NCI-H460 (cell line): Measurements from ENCODE around the gene SEMA5B. TPM values are rescaled to one million over a fixed set of nuclear protein-coding genes. Genes with fewer than 3 reads are reported as not detected.

ENCODE experiments used
- DNase-seq: peaks from one replicate; pipeline ENCODE4 v3.0.0-alpha.2; 2016; ENCODE audit warnings: low read depth; ENCODE audit errors: extremely low read depth
- total RNA-seq: library from RNA; depleted of rRNA; stranded (reverse); fragments of >200 nt; shearing (Covaris generic); gene quantifications from 2 replicates; pipeline ENCODE4 v1.2.3, GENCODE V29; 2014

The SEMA5B gene
- total RNA-seq, 1 experiment from 2014 or later = 0.07 TPM

DNA sequence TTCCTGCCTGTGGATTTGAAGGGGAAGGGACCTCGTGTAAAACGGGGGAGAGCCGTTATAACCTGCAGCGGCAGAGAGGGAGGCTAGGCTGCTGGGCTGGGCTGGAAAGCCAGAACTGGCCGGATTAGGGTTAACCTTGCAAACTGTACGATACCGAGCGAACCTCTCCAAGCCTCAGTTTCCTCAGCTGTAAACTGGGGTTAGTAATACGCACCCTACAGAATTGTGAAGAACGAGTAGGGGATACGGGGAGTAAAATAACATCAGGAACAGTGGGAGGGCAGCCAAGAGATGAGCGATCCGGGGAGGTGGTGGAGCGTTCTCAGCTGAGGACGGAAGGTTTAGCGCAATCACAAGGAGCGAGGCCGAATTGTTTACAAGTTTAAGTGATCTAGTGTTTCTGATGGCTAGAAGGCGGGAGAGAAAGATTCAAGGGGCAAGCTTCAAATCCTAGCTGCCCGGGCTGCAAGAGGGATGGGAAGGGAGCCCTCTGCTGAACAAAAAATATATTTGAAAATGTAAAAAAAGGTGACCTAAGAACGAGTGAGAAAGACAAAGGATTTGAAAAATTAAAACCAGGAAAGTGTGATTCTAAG is 768 bp upstream of the SEMA5B start:
- peak; percentile 12 for DNase-seq

DNA sequence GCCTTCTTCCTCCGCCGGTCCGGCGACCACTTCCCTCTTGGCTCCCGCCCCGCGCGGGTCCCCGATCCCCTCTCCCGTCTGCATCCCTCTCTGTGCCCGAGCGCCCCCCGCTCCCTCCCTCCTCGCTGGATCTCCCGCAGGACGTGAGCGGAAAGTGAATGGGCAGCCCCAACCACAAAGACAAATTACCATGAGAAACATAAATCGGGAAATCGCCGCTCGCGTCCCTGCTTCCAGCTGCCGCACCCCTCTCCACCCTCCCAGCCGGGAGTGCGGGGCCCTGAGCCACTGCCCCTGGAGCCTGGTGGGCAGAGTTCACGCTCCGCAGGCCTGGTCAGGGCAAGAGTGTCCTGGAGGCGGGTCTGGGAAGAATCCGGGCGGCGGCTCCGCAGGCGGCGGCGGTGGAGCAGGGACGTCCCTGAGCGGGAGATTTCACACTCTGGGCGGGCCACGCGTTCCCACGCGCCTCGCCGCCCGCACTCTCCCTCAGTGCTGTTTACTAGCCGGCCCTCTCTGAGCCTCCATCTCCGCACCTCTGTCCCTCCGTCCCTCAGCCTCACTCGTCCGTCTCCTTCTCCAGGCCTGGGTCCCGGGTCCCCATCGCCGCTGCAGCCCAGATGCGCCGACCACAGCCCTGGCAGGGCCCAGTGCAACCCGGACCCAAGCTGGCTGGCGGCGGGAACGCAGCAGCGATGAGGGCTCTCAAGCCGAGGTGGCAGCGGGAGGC is 835 bp downstream of the SEMA5B start:
- DNase-seq = no peak

DNA sequence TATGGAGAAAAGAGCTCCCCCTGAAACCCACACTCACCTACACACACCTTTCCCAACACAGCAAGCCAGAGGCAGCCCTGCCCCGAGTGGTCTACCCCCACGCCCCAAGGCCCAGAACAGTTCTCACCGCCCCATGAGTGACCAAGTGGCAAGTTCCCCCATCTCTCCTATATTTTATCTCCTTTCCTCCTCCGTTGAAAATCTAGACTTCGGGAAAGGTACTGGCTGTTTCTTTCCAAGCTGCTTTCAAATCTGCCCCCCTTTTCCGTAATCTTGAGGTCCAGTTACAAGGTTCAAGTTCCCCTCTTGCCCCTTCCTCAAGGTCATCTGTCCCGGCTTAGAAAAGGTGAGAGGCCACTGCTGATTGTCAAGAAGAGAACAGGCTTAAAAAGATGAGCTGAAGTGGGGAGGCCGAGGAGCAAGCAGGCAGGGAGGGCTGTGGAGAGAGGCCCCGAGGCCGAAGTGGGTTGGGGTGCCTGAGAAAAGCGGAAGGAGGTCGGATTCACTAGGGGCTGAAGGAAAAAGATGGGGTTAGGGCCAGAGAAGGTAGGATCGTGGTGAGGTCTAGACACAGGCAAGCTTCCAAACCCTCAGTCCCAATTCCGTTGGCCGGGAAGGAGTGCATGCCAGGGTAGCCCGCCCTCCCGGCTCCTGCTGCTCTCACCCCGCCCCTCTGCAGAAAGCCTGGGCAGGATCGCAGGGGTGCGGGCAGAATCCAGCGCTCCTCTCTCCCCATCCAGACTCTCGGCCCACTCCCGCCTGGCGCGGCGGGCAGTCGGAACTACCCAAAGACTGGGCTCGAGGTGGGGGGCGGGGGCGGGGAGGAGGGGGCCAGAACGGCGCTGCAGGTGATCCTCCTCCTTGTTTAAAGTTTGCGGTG is 1.7 kb downstream of the SEMA5B start:
- no peak for DNase-seq

DNA sequence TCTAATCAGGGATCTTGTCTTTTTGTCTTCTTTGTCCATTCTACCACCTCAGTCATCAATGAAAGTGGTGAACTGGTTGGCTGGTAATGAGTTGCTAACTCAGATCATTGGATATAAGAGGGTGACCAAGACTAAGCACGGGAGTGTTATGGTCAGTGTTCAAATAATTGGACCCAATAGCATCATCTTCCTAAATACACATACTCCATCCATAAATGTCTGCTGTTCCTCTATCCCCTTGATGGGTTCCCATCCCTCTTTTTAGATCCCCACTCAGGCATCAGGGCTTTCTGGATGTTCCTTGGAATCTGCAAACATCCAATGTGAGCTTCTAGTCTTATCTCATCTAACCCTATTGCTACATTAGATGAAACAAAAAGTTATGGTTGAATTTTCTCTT is 3.5 kb downstream of the SEMA5B start:
- DNase-seq = no peak

DNA sequence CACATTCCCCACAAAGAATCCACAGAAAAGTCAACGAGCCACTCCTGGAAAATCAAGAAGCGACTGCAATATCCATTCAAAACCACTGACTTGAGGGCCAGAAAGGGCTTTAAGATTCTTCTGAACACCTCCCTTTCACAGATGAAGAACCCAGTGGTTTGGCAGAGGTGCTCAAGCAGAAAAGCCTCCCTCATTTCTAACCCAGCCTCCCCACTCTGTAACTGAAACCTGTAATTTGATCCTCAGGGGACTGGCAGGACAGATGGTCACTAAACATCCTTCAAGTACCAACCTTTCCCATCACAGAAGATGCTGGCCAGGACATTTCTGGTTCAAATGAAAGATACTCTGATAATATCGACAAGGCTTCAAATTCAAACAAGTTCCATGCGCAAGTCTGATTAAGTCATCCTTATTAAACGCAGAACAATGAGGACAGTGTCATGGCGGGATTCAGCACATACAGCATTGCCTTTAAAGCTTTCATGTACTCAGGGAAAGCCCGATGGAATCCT is 5.5 kb downstream of the SEMA5B start:
- no peak for DNase-seq

DNA sequence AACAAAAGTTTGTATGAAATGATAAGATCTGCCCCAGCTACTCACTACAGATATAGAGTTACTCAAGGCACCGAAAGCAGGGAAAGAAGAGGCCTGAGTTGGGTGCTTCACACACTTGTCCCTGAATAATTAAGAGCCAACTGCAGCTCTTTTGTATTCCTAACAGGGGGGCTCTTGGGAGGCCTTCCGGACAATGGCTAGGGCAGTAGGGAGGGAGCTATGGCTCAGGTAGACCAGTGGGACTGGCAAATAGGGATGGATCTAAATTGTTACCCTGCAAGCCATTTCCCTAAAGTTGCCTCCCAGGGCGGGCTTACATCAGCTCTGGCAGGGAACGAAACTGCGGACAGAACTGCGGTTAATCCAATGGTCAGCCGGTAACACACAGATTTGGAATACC is 6.2 kb downstream of the SEMA5B start:
- no peak for DNase-seq

DNA sequence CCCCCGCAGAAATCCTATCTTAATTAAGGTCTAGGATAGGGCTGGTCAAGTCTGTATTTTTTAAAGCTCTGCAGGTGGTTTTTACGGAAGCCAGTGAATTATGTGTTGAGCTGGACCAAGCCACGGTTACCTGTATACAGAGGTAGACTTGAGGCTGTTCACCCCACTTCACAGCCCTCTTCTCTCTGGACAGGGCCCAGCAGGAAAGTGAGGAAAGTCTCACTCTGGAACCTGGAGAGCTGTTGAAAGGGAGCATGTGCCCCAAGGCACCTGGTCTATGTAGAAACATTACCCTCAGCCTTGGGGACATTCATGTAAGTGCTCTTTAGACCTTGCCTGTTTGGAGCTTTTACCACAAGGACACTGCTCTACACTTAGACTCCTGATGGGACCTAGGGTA is 6.9 kb downstream of the SEMA5B start:
- no peak for DNase-seq

DNA sequence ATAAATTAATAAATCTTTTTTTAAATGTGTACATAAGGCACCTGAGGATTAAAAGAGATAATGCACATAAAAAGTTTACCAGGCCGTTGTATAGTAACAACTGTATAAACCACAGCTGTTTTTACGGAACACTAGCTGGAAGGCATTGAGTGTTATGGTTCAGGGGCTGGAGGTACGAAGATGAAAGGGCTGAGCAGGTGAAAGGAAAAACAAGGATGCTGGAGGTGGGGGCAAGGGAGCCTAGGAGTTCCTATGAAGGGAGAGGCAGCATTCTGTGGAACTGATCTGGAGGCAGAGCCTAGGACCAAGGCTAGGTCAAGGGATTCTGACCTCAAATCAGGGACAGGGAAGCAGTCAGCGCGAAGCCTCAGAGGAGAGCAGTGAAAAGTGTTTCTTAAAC is 8.0 kb downstream of the SEMA5B start:
- no peak for DNase-seq

DNA sequence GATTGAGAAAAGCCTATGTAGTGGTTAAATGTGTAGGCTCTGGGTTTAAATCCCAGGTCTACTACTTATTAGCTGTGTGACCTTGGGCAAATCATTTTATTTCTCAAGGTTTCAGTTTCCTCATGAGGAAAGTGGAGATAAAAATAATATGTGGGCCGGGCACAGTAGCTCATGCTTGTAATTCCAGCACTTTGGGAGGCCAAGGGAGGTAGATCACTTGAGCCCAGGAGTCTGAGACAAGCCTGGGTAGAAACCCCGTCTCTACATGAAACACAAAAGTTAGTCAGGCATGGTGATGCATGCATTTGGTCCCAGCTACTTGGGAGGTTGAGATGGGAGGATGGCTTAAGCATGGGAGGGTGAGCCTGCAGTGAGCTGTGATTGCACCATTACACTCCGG is 8.4 kb downstream of the SEMA5B start:
- DNase-seq = no peak

DNA sequence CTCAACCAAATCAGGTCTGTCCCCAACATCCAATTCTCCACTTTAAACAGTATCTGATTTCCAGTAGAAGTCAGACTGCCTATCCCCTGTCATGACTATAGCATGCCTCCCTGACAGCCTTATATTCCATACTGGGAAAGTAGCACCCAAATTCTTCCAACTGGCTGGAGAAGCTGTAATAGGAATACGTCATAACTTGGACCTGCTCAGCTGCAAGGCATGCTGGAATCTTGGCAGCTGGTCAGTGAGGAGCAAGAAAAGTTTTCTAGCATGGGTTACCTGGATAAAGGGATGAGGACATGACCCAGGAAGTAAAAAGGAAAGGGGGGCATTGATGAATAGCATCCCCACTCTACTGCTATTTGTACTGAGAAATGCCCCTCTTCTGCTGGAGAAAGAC is 8.9 kb downstream of the SEMA5B start:
- no peak for DNase-seq

DNA sequence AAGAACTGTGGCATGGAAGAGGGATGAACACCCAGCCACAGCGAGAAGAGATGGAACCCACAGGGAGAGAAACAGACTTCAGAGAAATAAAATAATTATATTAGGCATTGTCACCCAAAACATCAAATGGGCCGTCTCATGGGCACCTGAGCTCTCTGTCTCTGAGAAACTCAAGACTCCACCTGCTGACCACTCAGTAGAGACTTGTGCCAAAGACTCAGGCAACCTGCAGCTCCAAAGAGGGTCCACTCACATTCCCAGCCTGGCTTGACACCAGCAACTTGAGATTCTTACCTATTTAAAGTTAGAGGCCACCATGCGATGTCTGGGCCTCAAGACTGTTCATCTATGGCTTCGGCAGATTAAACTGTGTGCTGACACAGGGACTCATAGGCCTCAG is 12.0 kb downstream of the SEMA5B start:
- no peak for DNase-seq

DNA sequence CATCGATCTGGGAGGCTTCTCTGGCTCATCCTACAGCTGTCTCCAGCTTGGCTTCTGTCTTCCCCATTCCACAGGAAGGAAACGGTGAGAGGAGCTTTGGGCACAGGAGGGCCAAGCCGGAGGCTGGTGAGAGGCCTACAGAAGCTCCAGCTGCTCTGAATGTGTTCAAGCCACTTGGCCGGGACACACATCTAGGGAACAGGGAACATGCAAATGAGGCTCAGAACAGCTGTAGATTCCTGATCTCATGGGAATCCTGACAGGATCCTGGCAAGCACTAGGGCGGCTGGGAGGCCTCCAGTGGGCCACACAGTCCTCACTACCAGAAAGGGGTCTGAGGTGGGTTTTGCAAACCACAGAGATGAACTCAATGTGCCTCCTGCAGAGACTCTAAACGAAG is 13.7 kb downstream of the SEMA5B start:
- no peak for DNase-seq

DNA sequence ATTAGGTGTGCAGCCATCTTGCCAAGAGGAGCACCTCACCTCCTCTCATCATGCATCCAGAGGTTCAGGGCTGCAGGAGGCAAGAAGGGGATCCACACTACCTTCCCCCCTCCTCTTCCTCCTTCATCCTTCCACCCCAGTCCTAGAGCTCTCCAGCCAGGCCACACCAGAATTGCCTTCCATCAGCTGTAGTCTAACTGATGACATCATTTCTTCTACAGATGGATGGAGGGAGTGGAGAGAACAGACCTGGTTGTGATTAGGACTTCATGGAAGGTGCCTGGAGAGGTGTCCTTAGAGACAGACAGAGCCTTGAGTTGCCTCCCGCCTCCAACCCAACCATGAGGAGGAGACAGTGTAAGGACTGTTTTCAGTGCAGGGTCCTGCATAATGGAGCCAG is 14.9 kb downstream of the SEMA5B start:
- DNase-seq = no peak

DNA sequence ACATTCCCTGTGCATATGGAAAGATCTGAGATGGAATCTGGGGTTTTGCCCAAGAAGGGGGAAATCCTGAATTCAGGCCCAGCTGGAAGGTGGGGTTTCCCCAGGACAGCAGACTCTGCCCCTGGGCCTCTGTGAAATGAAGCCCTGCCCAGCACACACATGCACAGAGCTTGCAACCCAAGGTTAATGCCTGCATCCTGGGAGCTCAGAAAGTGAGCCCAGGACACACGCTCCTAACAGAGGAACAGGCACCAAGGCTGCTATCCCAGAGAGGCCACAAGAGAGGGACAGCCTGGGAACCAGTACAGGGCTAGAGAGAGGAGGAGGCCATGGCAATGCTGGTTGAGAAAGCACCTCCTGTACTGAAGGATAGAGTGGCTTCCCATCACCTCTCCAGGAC is 16.1 kb downstream of the SEMA5B start:
- DNase-seq = no peak

DNA sequence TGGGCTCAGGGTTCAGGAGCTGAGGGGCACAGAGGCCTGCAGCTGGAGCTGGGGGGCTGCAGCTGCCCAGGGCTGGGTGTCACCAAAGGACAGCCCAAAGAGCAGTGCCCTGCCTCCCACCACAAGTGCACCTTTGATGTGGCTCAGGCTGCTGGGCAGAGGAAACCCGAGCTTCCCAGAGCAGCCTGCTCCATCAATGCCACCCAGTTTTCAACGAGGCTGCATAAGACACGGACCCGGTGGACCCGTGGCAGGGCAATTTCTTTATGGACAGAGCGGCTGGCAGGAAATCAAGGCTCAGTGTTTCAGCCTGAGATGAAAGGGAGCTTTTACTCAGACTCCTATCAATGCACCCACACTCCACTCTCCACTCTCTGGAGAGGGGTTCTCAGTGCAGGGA is 18.7 kb downstream of the SEMA5B start:
- DNase-seq = no peak

DNA sequence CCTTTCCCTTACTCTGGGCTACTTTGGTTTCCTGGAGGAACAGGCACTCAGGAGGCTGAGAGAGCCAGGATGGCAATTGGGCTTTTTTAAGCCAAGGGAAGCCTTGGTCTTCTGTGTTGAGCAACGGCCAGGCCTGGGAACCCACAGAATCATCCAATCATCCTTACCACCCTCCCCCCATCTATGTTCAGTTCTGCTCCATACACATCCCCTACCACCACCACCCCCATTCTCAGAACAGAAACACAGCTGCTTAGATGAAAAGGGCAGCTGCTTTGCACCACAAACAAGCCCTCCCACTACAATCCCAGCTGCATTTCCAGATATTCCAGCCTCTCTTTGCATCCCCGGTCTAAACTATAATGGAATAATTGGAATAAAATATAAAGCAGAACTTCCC is 21.0 kb downstream of the SEMA5B start:
- DNase-seq = no peak

DNA sequence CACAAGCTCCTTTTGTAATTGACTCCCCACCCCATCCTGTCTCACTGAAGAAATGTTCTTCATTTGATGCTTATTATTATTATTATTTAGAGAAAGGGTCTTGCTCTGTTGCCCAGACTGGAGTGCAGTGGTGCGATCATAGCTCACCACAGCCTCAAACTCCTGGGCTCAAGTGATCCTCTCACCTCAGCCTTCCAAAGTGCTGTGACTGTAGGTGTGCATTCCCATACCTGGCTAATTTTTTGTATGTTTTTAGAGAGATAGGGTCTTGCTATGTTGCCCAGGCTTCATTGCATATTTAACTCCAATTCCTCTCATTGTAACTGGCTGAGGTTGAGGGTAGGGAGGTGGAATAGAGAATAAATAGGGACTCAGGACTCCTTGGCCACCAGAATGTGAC is 22.3 kb downstream of the SEMA5B start:
- no peak for DNase-seq

DNA sequence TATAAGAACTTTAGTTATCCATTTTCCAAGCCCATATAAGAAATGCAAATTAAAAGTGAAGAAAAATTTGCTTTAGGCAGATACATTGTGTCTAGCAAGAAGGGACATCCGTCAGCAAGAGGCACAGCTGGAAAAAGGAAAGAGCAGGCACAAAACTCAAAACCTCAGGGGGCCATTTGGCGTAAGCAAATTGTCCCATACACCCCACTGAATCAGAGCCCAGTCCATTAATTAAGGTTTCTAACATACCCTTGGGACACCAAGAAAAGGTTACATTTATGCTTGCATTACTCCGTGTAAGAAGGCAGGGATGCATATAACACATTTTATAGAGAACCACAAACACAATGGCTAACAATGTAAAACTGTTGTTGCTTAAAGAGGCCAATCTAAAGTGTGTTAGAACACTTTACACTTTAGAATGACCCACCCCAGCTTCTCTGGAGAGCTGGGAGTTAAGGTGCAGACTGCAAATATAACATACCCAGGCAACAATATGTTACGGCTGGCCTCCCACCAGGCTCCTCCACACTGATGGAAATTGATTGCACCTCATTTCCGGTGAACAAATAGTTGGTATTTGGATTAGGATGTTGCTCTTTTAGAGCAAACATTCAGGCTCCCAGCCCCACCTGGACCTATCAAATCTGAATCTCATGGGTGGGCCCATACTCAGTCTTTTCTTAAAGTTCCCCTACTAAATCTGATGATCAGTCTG is 23.2 kb downstream of the SEMA5B start:
- no peak for DNase-seq

DNA sequence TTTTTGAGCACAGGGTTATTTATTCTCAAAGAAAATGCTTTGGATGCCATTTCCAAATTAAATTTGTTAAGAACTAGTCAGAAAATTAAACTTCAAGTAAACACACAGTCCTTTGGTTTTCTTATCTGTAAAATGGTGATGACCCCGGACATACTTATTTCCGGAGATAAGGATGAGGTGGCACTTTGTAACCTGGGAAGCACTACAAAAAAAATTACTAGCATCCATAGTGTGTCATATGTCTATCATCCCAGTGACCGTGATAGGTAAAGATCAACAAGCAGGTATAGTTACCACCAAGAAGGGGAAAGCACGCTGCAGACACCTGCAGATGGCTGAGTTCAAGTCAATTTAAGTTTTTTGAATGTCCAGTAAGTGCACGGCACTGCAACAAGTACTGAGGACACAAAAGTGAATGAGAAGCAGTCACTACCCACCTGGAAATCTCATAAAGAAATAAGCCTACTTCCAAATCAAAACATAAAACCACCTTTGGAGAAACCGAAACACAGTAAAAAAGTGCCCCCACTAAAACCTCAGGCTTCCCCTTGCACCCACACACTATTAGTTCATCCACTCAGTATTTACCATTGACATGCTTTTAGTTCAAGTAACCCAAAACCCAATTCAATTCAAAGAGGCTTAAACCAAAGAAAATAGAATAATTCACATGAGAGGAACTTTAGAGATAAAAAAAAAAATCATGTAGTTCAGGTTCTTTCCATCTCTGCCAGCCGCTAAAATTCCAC is 24.6 kb downstream of the SEMA5B start:
- DNase-seq = no peak

DNA sequence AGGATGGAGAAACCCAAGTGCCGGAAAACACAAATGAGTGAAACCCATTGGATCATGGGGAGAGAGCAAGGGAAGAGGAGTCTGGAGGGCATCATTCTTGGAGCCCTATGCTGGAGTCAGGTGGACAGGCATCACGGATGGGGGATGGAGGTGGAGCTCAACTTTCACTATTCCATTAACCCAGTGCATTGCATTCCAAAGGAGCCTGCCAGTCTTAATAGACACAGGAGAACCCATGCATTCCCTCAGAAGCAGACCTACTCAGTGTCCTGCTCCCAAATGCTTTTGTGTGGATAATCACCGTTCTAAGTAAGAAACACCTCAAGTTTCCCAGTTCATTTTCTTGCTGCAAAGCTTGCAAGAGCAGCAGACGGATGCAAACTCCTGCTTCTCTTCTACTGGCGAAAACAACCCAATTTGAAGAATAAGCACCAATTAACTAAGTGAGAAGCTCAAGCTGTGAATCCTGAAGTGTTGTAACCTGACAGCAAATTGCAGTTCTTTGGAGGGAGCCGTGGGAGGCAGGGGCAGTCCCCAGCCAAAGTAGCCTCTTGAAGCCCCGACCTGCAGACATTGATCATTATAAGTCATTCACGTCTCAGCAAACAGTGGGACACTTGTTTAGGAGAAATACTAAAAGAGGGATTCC is 25.3 kb downstream of the SEMA5B start:
- no peak for DNase-seq
